ENCODE results near the gene INSR.

INSR gene

DNA sequence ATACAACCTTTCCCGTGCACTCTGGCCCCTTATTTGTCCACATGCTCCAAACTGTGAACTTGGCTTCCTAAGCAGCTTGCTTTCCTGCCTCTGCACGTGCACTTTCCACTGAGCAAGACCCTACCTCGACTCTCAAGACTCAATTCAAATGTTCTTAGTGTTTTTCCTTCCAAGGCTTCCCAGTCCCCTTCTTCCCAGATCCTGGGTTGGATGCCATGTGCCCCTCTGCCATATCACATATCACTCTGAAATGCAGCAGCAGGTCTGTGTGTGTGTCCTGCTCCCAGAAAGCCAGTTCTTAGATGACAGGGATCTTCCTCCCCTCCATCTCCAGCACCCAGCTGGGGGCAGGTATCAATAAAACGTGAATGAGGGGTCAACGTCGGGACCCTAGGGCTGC, 221.7 kb downstream of the INSR start:
- peaks cover 8% of the 10 kb centered on the region; the same call in 1 of the 2 replicates for H3K36me3 ChIP-seq (ENCODE audit: insufficient read depth)
- H3K79me2 ChIP-seq (ENCODE audit: insufficient read depth, low read depth): peaks cover 21% of the 10 kb centered on the region
- peaks cover 10% of the 10 kb centered on the region for H3K4me1 ChIP-seq (ENCODE audit: low read depth, poor library complexity, severe bottlenecking)
- H4K20me1 ChIP-seq (ENCODE audit: insufficient read depth): no peaks in the 10 kb centered on the region
- H3K27me3 ChIP-seq (ENCODE audit: insufficient read depth, low read depth): no peaks in the 10 kb centered on the region
- no peak overlapping the region for H3K27ac ChIP-seq
- H3K4me3 ChIP-seq (IDR thresholded peaks at IDR 0.05; ENCODE audit: insufficient read depth, low read depth, low read length): no peak overlapping the region
- H3K9ac ChIP-seq: no peak overlapping the region
- H2AFZ ChIP-seq (ENCODE audit: low read depth): no peak overlapping the region
- H3K4me2 ChIP-seq: no peak overlapping the region
- TF ChIP-seq, protein P1, sequence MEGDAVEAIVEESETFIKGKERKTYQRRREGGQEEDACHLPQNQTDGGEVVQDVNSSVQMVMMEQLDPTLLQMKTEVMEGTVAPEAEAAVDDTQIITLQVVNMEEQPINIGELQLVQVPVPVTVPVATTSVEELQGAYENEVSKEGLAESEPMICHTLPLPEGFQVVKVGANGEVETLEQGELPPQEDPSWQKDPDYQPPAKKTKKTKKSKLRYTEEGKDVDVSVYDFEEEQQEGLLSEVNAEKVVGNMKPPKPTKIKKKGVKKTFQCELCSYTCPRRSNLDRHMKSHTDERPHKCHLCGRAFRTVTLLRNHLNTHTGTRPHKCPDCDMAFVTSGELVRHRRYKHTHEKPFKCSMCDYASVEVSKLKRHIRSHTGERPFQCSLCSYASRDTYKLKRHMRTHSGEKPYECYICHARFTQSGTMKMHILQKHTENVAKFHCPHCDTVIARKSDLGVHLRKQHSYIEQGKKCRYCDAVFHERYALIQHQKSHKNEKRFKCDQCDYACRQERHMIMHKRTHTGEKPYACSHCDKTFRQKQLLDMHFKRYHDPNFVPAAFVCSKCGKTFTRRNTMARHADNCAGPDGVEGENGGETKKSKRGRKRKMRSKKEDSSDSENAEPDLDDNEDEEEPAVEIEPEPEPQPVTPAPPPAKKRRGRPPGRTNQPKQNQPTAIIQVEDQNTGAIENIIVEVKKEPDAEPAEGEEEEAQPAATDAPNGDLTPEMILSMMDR (conservative IDR thresholded peaks at IDR 0.05; ENCODE audit: low read depth, low read length): no peak

DNA sequence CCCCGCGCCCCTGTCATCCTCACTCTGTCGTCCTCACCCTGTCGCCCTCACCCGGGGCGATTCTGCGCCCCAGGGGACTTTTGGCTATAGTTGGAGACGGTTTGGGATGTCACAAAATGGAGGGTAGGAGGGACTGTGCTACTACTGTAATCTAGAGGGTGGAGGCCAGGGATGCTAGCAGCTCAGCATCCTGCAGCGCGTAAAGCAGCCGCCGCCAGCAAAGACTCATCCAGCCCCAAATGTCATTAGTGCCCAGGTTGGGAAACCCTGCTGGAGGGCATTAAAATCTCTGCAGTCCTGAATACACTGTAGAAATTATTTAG, 224.3 kb downstream of the INSR start:
- Histone ChIP-seq H3K9ac (peak overlapping the region; percentile 56; the same call in 1 of the 2 replicates), H3K4me3 (IDR thresholded peaks at IDR 0.05; ENCODE audit: insufficient read depth, low read depth, low read length) (no peak overlapping the region), H3K4me1 (ENCODE audit: low read depth, poor library complexity, severe bottlenecking) (peaks cover 10% of the 10 kb centered on the region), H3K79me2 (ENCODE audit: insufficient read depth, low read depth) (peaks cover 21% of the 10 kb centered on the region), H3K27me3 (ENCODE audit: insufficient read depth, low read depth) (no peaks in the 10 kb centered on the region), H4K20me1 (ENCODE audit: insufficient read depth) (no peaks in the 10 kb centered on the region), H3K27ac (peak overlapping the region; percentile 58), H3K4me2 (peak overlapping the region; percentile 98), H2AFZ (ENCODE audit: low read depth) (peak overlapping the region; percentile 96), H3K36me3 (ENCODE audit: insufficient read depth) (peaks cover 5% of the 10 kb centered on the region; the same call in 1 of the 2 replicates)
- TF ChIP-seq, protein P1 (conservative IDR thresholded peaks at IDR 0.05; ENCODE audit: low read depth, low read length): no peak

- Histone ChIP-seq H3K4me1 (ENCODE audit: low read depth, poor library complexity, severe bottlenecking) (peaks cover 10% of the 10 kb centered on the region), H3K4me2 (peak within 1 kb of the TSS; percentile 98), H3K9ac (peak within 1 kb of the TSS; percentile 56; the same call in 1 of the 2 replicates), H4K20me1 (ENCODE audit: insufficient read depth) (no peaks in the 10 kb centered on the region), H3K79me2 (ENCODE audit: insufficient read depth, low read depth) (peaks cover 21% of the 10 kb centered on the region), H3K27ac (peak within 1 kb of the TSS; percentile 58), H3K36me3 (ENCODE audit: insufficient read depth) (peaks cover 5% of the 10 kb centered on the region; the same call in 1 of the 2 replicates), H2AFZ (ENCODE audit: low read depth) (peak within 1 kb of the TSS; percentile 96), H3K27me3 (ENCODE audit: insufficient read depth, low read depth) (no peaks in the 10 kb centered on the region), H3K4me3 (IDR thresholded peaks at IDR 0.05; ENCODE audit: insufficient read depth, low read depth, low read length) (no peak within 1 kb of the TSS)
- TF ChIP-seq, protein P1 (conservative IDR thresholded peaks at IDR 0.05; ENCODE audit: low read depth, low read length): no peak
Measured at GRCh38 chr19:7069042-7069903, 224.9 kb downstream of the INSR start, which contains the start of gene ZNF557. Gene ZNF557, plus strand, starts transcription at chr19:7069703. Its CDS starts 5,372 bp downstream, at chr19:7075075.

GRCh38 chr19:7068599-7068998, 225.6 kb downstream of the INSR start:
- Histone ChIP-seq H3K79me2 (ENCODE audit: insufficient read depth, low read depth) (peaks cover 21% of the 10 kb centered on the region), H4K20me1 (ENCODE audit: insufficient read depth) (no peaks in the 10 kb centered on the region), H3K9ac (no peak overlapping the region), H3K4me3 (IDR thresholded peaks at IDR 0.05; ENCODE audit: insufficient read depth, low read depth, low read length) (no peak overlapping the region), H3K4me1 (ENCODE audit: low read depth, poor library complexity, severe bottlenecking) (peaks cover 10% of the 10 kb centered on the region), H3K4me2 (peak overlapping the region; percentile 45; the same call in 1 of the 2 replicates), H3K36me3 (ENCODE audit: insufficient read depth) (peaks cover 5% of the 10 kb centered on the region; the same call in 1 of the 2 replicates), H3K27ac (no peak overlapping the region), H2AFZ (ENCODE audit: low read depth) (peak overlapping the region; percentile 71), H3K27me3 (ENCODE audit: insufficient read depth, low read depth) (no peaks in the 10 kb centered on the region)
- TF ChIP-seq, protein P1 (conservative IDR thresholded peaks at IDR 0.05; ENCODE audit: low read depth, low read length): no peak

All from KMS-11 (cell line).